Measurements from ENCODE around the gene GATB. TPM values are rescaled to one million over a fixed set of nuclear protein-coding genes. Genes with fewer than 3 reads are reported as not detected.

GATB gene
- total and polyA plus RNA-seq, 2 experiments from 2014 or later: 19.4 to 20.1 TPM

DNA sequence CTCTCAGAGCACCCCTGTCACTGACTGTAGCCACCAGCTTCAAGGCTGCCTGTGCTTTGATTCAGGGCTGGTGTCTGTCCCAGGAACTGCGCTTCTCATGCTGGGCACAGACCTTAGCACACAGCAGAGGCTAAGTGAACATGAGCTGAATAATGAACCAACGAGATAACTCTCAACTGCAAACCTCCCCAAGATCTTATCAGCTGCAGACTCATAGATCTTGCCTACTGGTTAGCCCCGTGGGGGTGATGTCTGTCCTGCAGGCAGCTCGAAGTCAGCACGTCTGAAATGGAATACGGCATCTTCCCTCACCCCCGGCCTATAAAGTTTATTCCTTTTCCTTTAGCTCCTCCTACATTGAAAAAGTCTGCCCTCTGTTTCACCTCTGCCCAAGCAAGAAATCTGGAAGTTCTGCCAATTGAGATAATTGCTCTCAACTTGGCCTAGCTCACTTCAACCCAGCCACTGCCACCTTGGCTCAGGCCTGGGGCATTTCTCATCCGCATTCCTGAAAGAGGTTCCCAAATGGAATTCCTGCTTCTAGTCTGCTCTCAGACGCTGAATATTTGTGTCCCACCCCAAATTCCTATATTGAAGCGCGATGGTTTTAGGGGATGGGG lies 73.7 kb downstream of the GATB start:
- DNase-seq (ENCODE audit: low spot score): no peak
- WGBS (ENCODE audit: low lambda C conversion rate, missing lambda C conversion rate): 65% methylated on average over 11 of the region's 11 CpGs
- H3K79me2 ChIP-seq: no peaks in the 10 kb centered on the region
- H3K27me3 ChIP-seq: no peaks in the 10 kb centered on the region
- no peaks in the 10 kb centered on the region for H4K20me1 ChIP-seq (ENCODE audit: insufficient read depth, poor library complexity, severe bottlenecking)
- no peak overlapping the region for H3K4me3 ChIP-seq
- H3K27ac ChIP-seq: no peak overlapping the region
- H3K4me1 ChIP-seq (ENCODE audit: insufficient read depth): peaks cover 26% of the 10 kb centered on the region
- no peaks in the 10 kb centered on the region for H3K9me3 ChIP-seq (ENCODE audit: low read depth)
- no peak for TF ChIP-seq EZH2 (IDR thresholded peaks at IDR 0.05; ENCODE audit: borderline replicate concordance)
- TF ChIP-seq, protein P1, sequence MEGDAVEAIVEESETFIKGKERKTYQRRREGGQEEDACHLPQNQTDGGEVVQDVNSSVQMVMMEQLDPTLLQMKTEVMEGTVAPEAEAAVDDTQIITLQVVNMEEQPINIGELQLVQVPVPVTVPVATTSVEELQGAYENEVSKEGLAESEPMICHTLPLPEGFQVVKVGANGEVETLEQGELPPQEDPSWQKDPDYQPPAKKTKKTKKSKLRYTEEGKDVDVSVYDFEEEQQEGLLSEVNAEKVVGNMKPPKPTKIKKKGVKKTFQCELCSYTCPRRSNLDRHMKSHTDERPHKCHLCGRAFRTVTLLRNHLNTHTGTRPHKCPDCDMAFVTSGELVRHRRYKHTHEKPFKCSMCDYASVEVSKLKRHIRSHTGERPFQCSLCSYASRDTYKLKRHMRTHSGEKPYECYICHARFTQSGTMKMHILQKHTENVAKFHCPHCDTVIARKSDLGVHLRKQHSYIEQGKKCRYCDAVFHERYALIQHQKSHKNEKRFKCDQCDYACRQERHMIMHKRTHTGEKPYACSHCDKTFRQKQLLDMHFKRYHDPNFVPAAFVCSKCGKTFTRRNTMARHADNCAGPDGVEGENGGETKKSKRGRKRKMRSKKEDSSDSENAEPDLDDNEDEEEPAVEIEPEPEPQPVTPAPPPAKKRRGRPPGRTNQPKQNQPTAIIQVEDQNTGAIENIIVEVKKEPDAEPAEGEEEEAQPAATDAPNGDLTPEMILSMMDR (IDR thresholded peaks at IDR 0.05; ENCODE audit: poor library complexity): no peak
- TF ChIP-seq EZH2phosphoT487 (IDR thresholded peaks at IDR 0.05; ENCODE audit: low read depth, severe bottlenecking, unreplicated experiment): no peak
- no peak overlapping the region for H2AFZ ChIP-seq
- H3K36me3 ChIP-seq (replicated peaks; ENCODE audit: insufficient read depth, low read depth): no peaks in the 10 kb centered on the region
- H3K4me2 ChIP-seq: no peak overlapping the region
- H3K9me2 ChIP-seq (replicated peaks; ENCODE audit: insufficient read depth): no peaks in the 10 kb centered on the region

DNA sequence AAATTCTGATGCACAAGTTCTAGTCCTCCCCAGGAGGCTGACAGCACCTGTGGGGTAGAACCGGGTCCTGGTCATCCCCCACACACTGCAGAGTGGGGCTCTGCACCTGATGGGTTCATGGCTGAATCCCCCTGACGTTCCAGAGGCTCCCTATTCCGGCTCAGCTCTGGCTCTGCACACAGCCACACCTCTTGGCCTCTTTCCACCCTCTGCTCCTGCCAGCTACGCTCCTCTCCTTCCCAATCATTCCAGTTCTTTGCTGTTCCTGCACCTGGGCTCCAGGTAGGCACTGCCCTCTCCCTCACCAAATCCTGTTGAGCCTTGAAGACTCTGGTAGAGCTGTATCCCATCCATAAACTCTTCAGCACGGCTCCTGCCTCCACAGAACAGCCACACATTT lies 75.5 kb downstream of the GATB start:
- peaks cover 8% of the 10 kb centered on the region for H3K4me1 ChIP-seq (ENCODE audit: insufficient read depth)
- no peak overlapping the region for H3K4me2 ChIP-seq
- no peaks in the 10 kb centered on the region for H3K9me3 ChIP-seq (ENCODE audit: low read depth)
- DNase-seq (ENCODE audit: low spot score): no peak
- H3K79me2 ChIP-seq: no peaks in the 10 kb centered on the region
- H3K36me3 ChIP-seq (replicated peaks; ENCODE audit: insufficient read depth, low read depth): no peaks in the 10 kb centered on the region
- WGBS (ENCODE audit: low lambda C conversion rate, missing lambda C conversion rate): 85% methylated on average over 5 of the region's 5 CpGs
- no peak overlapping the region for H3K27ac ChIP-seq
- no peaks in the 10 kb centered on the region for H4K20me1 ChIP-seq (ENCODE audit: insufficient read depth, poor library complexity, severe bottlenecking)
- H3K4me3 ChIP-seq: no peak overlapping the region
- H3K9me2 ChIP-seq (replicated peaks; ENCODE audit: insufficient read depth): no peaks in the 10 kb centered on the region
- H3K27me3 ChIP-seq: no peaks in the 10 kb centered on the region
- TF ChIP-seq, protein P1 (IDR thresholded peaks at IDR 0.05; ENCODE audit: poor library complexity): no peak
- TF ChIP-seq EZH2phosphoT487 (IDR thresholded peaks at IDR 0.05; ENCODE audit: low read depth, severe bottlenecking, unreplicated experiment): no peak
- TF ChIP-seq EZH2 (IDR thresholded peaks at IDR 0.05; ENCODE audit: borderline replicate concordance): no peak
- no peak overlapping the region for H2AFZ ChIP-seq

DNA sequence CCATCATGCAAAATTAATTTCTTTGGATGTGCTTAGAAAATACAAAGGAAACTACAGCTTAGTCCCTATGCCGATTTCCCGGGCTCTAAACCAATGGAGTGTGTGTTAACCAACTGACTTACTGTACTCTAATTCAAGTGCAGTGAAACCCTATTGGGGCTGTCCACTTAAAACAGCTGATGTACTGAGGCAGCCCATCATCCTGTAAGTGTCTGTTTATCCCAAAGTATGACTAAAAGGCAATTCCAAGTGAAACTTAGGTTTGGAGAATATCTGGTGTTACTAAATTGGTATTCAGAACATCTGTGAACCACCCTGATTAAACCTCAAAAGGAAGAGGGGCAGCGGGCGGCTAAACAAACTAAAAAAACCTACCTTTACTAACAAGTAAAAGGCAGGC lies 79.7 kb downstream of the GATB start:
- H3K4me3 ChIP-seq: no peak overlapping the region
- H3K4me1 ChIP-seq (ENCODE audit: insufficient read depth): no peaks in the 10 kb centered on the region
- no peaks in the 10 kb centered on the region for H3K79me2 ChIP-seq
- H4K20me1 ChIP-seq (ENCODE audit: insufficient read depth, poor library complexity, severe bottlenecking): no peaks in the 10 kb centered on the region
- no peaks in the 10 kb centered on the region for H3K9me3 ChIP-seq (ENCODE audit: low read depth)
- H2AFZ ChIP-seq: no peak overlapping the region
- no peak overlapping the region for H3K4me2 ChIP-seq
- H3K27ac ChIP-seq: no peak overlapping the region
- no peaks in the 10 kb centered on the region for H3K9me2 ChIP-seq (replicated peaks; ENCODE audit: insufficient read depth)
- TF ChIP-seq EZH2 (IDR thresholded peaks at IDR 0.05; ENCODE audit: borderline replicate concordance) (no peak), EZH2phosphoT487 (IDR thresholded peaks at IDR 0.05; ENCODE audit: low read depth, severe bottlenecking, unreplicated experiment) (no peak)
- TF ChIP-seq, protein P1 (IDR thresholded peaks at IDR 0.05; ENCODE audit: poor library complexity): no peak
- no peak for DNase-seq (ENCODE audit: low spot score)
- H3K27me3 ChIP-seq: no peaks in the 10 kb centered on the region
- 98% methylated on average over 4 of the region's 4 CpGs for WGBS (ENCODE audit: low lambda C conversion rate, missing lambda C conversion rate)
- H3K36me3 ChIP-seq (replicated peaks; ENCODE audit: insufficient read depth, low read depth): no peaks in the 10 kb centered on the region

Data from hepatocyte (in vitro differentiated cells).